ENCODE results near the gene PLS1. TPM values are rescaled to one million over a fixed set of nuclear protein-coding genes. Genes with fewer than 3 reads are reported as not detected.
"Not testable (repeated sequence)": the region's sequence is repeated elsewhere in the genome, so short reads cannot be mapped to it uniquely, and the experiment has no call there.

The PLS1 gene
- total RNA-seq, 1 experiment from 2014 or later, result 53.8 TPM

DNA sequence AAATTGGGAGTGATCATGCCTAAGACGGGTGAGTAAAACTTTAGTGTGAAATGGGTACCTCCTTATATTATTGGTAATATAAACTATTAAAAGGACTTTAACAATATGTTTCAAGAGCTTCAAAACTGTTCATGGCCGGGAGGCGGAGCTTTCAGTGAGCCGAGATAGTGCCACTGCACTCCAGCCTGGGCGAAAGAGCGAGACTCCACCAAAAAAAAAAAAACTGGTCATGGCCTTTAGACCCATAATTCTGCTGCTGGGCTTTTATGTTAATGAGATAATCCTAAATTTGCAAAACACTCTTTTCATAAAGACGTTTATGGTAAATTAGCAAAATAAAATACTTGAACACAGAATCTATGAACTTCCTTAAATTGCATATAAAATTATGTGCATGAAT lies 150.5 kb downstream of the PLS1 start:
- intact Hi-C loops (cut with micrococcal nuclease; ENCODE audit: unreplicated experiment), result no loop called here
- no peak overlapping the region for H3K27ac ChIP-seq
- no peaks in the 10 kb centered on the region for H3K36me3 ChIP-seq (ENCODE audit: low read depth)
- ChIA-PET CTCF (no interaction called here), POLR2A (ENCODE audit: unreplicated experiment) (no interaction called here)
- no peaks in the 10 kb centered on the region for H3F3A ChIP-seq (ENCODE audit: insufficient read depth, low read depth)
- no peak overlapping the region for H2AFZ ChIP-seq
- H4K20me1 ChIP-seq (ENCODE audit: insufficient read depth), result no peaks in the 10 kb centered on the region
- no peaks in the 10 kb centered on the region for H3K4me1 ChIP-seq (replicated peaks; ENCODE audit: insufficient read depth)
- no peaks in the 10 kb centered on the region for H3K27me3 ChIP-seq (ENCODE audit: insufficient read depth, low read depth)
- TF ChIP-seq, protein P1, sequence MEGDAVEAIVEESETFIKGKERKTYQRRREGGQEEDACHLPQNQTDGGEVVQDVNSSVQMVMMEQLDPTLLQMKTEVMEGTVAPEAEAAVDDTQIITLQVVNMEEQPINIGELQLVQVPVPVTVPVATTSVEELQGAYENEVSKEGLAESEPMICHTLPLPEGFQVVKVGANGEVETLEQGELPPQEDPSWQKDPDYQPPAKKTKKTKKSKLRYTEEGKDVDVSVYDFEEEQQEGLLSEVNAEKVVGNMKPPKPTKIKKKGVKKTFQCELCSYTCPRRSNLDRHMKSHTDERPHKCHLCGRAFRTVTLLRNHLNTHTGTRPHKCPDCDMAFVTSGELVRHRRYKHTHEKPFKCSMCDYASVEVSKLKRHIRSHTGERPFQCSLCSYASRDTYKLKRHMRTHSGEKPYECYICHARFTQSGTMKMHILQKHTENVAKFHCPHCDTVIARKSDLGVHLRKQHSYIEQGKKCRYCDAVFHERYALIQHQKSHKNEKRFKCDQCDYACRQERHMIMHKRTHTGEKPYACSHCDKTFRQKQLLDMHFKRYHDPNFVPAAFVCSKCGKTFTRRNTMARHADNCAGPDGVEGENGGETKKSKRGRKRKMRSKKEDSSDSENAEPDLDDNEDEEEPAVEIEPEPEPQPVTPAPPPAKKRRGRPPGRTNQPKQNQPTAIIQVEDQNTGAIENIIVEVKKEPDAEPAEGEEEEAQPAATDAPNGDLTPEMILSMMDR (conservative IDR thresholded peaks at IDR 0.05), result no peak
- TF ChIP-seq EZH2 (IDR thresholded peaks at IDR 0.05; ENCODE audit: low read depth), result no peak
- H3K4me2 ChIP-seq, result no peak overlapping the region
- no peaks in the 10 kb centered on the region for H3K79me2 ChIP-seq (ENCODE audit: low read depth)
- no peaks in the 10 kb centered on the region for H3K9me2 ChIP-seq (ENCODE audit: insufficient read depth)
- no TSS peak for BruUV-seq (replicated peaks)
- H3K4me3 ChIP-seq, result no peak overlapping the region
- no peaks in the 10 kb centered on the region for H3K9me3 ChIP-seq (ENCODE audit: insufficient read depth, low read depth)
- DNase-seq, result no peak

DNA sequence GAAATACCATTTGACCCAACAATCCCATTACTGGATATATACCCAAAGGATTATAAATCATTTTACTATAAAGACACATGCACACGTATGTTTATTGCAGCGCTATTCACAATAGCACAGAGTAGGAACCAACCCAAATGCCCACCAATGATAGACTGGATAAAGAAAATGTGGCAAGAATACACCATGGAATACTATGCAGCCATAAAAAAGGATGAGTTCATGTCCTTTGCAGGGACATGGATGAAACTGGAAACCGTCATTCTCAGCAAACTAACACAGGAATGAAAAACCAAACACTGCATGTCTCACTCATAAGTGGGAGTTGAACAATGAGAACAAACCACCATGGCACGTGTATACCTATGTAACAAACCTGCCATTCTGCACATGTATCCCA lies 154.3 kb downstream of the PLS1 start:
- H3F3A ChIP-seq (ENCODE audit: insufficient read depth, low read depth); H3K9me3 ChIP-seq (ENCODE audit: insufficient read depth, low read depth); H4K20me1 ChIP-seq (ENCODE audit: insufficient read depth); H3K79me2 ChIP-seq (ENCODE audit: low read depth); DNase-seq; H3K4me1 ChIP-seq (replicated peaks; ENCODE audit: insufficient read depth); H3K9me2 ChIP-seq (ENCODE audit: insufficient read depth); H3K27ac ChIP-seq; H3K27me3 ChIP-seq (ENCODE audit: insufficient read depth, low read depth); BruUV-seq (replicated peaks); H3K36me3 ChIP-seq (ENCODE audit: low read depth); CTCF ChIA-PET; POLR2A ChIA-PET (ENCODE audit: unreplicated experiment); H3K4me2 ChIP-seq; H2AFZ ChIP-seq; intact Hi-C loops (cut with micrococcal nuclease; ENCODE audit: unreplicated experiment); H3K4me3 ChIP-seq: not testable (repeated sequence)

DNA sequence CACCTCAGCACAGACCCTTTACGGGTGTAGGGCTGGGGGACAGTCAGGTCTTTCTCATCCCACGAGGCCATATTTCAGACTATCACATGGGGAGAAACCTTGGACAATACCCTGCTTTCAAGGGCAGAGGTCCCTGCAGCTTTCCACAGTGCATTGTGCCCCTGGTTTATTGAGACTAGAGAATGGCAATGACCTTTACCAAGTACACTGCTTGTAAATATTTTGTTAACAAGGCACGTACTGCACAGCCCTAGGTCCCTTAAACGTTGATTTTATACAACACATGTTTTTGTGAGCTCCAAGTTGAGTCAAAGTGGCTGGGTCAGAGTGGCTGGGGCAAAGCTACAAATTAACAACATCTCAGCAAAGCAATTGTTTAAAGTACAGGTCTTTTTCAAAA lies 156.4 kb downstream of the PLS1 start:
- DNase-seq; intact Hi-C loops (cut with micrococcal nuclease; ENCODE audit: unreplicated experiment); H3K4me3 ChIP-seq; H3K79me2 ChIP-seq (ENCODE audit: low read depth); H3K4me2 ChIP-seq; H3K9me2 ChIP-seq (ENCODE audit: insufficient read depth); H3K36me3 ChIP-seq (ENCODE audit: low read depth); BruUV-seq (replicated peaks); CTCF ChIA-PET; H4K20me1 ChIP-seq (ENCODE audit: insufficient read depth); H3F3A ChIP-seq (ENCODE audit: insufficient read depth, low read depth); H3K27ac ChIP-seq; H3K9me3 ChIP-seq (ENCODE audit: insufficient read depth, low read depth); H2AFZ ChIP-seq; H3K27me3 ChIP-seq (ENCODE audit: insufficient read depth, low read depth); H3K4me1 ChIP-seq (replicated peaks; ENCODE audit: insufficient read depth); POLR2A ChIA-PET (ENCODE audit: unreplicated experiment): not testable (repeated sequence)

- intact Hi-C loops (cut with micrococcal nuclease; ENCODE audit: unreplicated experiment), result no loop called here
- no peak for TF ChIP-seq EZH2 (IDR thresholded peaks at IDR 0.05; ENCODE audit: low read depth)
- TF ChIP-seq, protein P1 (conservative IDR thresholded peaks at IDR 0.05), result no peak
- ChIA-PET CTCF (interaction anchor here (0.7 kb wide), 1 partner anchor 176 kb away, joined by 7 read pairs; no protein-coding TSS in a partner anchor), POLR2A (ENCODE audit: unreplicated experiment) (no interaction called here)
- no peak for DNase-seq
- no peaks in the 10 kb centered on the region for H3K4me1 ChIP-seq (replicated peaks; ENCODE audit: insufficient read depth)
- no peaks in the 10 kb centered on the region for H3K9me2 ChIP-seq (ENCODE audit: insufficient read depth)
- no peaks in the 10 kb centered on the region for H3K27me3 ChIP-seq (ENCODE audit: insufficient read depth, low read depth)
- no peaks in the 10 kb centered on the region for H3F3A ChIP-seq (ENCODE audit: insufficient read depth, low read depth)
- no peak overlapping the region for H3K27ac ChIP-seq
- H3K4me2 ChIP-seq, result no peak overlapping the region
- H3K4me3 ChIP-seq, result no peak overlapping the region
- no peaks in the 10 kb centered on the region for H3K36me3 ChIP-seq (ENCODE audit: low read depth)
- BruUV-seq (replicated peaks), result no TSS peak
- H2AFZ ChIP-seq, result no peak overlapping the region
- no peaks in the 10 kb centered on the region for H3K9me3 ChIP-seq (ENCODE audit: insufficient read depth, low read depth)
- no peaks in the 10 kb centered on the region for H4K20me1 ChIP-seq (ENCODE audit: insufficient read depth)
- no peaks in the 10 kb centered on the region for H3K79me2 ChIP-seq (ENCODE audit: low read depth)
These were observed 158.3 kb downstream of the PLS1 start for GRCh38 chr3:142754494-142754893.

Other genes starting within 250 kb of the PLS1 start
- gene XRN1, start 148.4 kb upstream of the PLS1 start, total RNA-seq (2021), result 45.3 and 47.0 TPM in 2 replicates
- 28.3 and 33.3 TPM in 2 replicates for gene ATR, start 17.7 kb upstream of the PLS1 start, total RNA-seq (2021)
- gene TRPC1, start 127.6 kb downstream of the PLS1 start, total RNA-seq (2021), result 3.8 and 6.9 TPM in 2 replicates

Data from PC-9 (cell line).